Loucy (cell line): ENCODE results near the gene MAN1C1.

Experiments
- H2AFZ ChIP-seq: fragments of 200-600 bp; sonication (generic); 2 replicates; pipeline ENCODE4 v1.6.0; 2016; ENCODE audit warnings: antibody characterized with exemption, mild to moderate bottlenecking, low read length, moderate library complexity
- H3F3A ChIP-seq: fragments of 200-600 bp; 2 replicates; pipeline ENCODE4 v1.6.0; 2016; ENCODE audit warnings: antibody characterized with exemption, low read depth, mild to moderate bottlenecking
- H3K27me3 ChIP-seq: fragments of 200-600 bp; sonication (generic); 2 replicates; pipeline ENCODE4 v1.6.1; 2014; ENCODE audit warnings: low read length, mild to moderate bottlenecking; ENCODE audit not compliant: insufficient read depth, poor library complexity, severe bottlenecking
- H3K36me3 ChIP-seq: fragments of 200-600 bp; sonication (generic); 2 replicates; pipeline ENCODE4 v1.6.1; 2016; ENCODE audit warnings: low read length; ENCODE audit not compliant: insufficient read depth
- H3K4me1 ChIP-seq: fragments of 200-600 bp; sonication (generic); 2 replicates; pipeline ENCODE4 v1.5.1; 2014; ENCODE audit warnings: low read length, mild to moderate bottlenecking; ENCODE audit not compliant: insufficient read depth, poor library complexity, severe bottlenecking
- H3K4me2 ChIP-seq: fragments of 200-600 bp; sonication (generic); 2 replicates; pipeline ENCODE4 v1.6.0; 2014; ENCODE audit warnings: antibody characterized with exemption, low read length, low read depth, mild to moderate bottlenecking; ENCODE audit not compliant: poor library complexity, severe bottlenecking
- H3K4me3 ChIP-seq: fragments of 200-600 bp; sonication (generic); 2 replicates; pipeline ENCODE4 v1.5.1; 2014; ENCODE audit warnings: low read length, mild to moderate bottlenecking, mixed read lengths; ENCODE audit not compliant: poor library complexity, severe bottlenecking
- H3K79me2 ChIP-seq: fragments of 200-600 bp; sonication (generic); 2 replicates; pipeline ENCODE4 v1.6.1; 2014; ENCODE audit warnings: low read length; ENCODE audit not compliant: insufficient read depth
- H3K9ac ChIP-seq: fragments of 200-600 bp; sonication (generic); 2 replicates; pipeline ENCODE4 v1.6.0; 2014; ENCODE audit warnings: mild to moderate bottlenecking, low read depth, low read length, moderate library complexity; ENCODE audit not compliant: poor library complexity, severe bottlenecking
- H3K9me2 ChIP-seq: fragments of 200-600 bp; sonication (generic); replicated peaks from 2 replicates; pipeline ENCODE4 v1.6.1; 2016; ENCODE audit warnings: low read depth, low read length, mixed read lengths
- H3K9me3 ChIP-seq: fragments of 200-600 bp; sonication (generic); 2 replicates; pipeline ENCODE4 v1.6.1; 2014; ENCODE audit warnings: mild to moderate bottlenecking, antibody characterized with exemption, low read length, low read depth; ENCODE audit not compliant: insufficient read depth
- H4K20me1 ChIP-seq: fragments of 200-600 bp; sonication (generic); 2 replicates; pipeline ENCODE4 v1.6.0; 2014; ENCODE audit warnings: antibody characterized with exemption, low read length, mild to moderate bottlenecking; ENCODE audit not compliant: insufficient read depth, poor library complexity, severe bottlenecking
- EZH2phosphoT487 ChIP-seq: fragments of 200-600 bp; IDR thresholded peaks from 2 replicates; pipeline ENCODE4 v1.6.1; 2018; ENCODE audit warnings: antibody characterized with exemption, mild to moderate bottlenecking, moderate library complexity, borderline replicate concordance
- TF ChIP-seq, protein P1 (sequence below): fragments of 200-600 bp; sonication (generic); conservative IDR thresholded peaks from 2 replicates; pipeline ENCODE4 v1.5.1; 2014; ENCODE audit warnings: mild to moderate bottlenecking, antibody characterized with exemption, low read length

Gene MAN1C1

DNA sequence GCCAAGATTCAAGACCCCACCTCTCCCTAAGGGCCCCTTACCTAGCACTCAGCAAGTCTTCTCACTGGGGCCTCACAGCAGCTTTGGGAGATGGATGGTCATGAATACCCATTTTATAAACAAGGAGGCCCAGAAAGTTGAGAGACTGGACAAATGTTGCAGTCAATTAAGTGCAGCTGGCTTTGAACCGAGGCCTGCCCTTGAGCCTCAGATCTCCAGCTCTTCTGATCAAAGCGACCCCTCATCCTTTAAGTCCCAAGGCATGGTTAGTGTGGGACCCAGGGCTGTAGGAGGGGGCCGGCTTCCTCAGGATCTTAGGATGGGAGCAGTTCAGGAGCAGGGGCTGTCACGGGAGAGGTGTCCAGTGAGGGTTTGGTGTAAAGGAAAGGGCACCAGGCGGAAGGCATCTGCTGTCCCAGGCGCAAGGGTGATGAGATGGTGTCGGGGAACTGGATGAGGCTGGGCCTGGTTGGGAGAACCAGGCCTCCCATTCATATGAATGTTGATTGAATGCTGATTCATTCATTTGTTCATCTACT lies 198.0 kb downstream of the MAN1C1 start:
- no peak overlapping the region for H3K4me2 ChIP-seq

GRCh38 chr1:25815208-25816111 lies 198.9 kb downstream of the MAN1C1 start:
- TF ChIP-seq, protein P1, sequence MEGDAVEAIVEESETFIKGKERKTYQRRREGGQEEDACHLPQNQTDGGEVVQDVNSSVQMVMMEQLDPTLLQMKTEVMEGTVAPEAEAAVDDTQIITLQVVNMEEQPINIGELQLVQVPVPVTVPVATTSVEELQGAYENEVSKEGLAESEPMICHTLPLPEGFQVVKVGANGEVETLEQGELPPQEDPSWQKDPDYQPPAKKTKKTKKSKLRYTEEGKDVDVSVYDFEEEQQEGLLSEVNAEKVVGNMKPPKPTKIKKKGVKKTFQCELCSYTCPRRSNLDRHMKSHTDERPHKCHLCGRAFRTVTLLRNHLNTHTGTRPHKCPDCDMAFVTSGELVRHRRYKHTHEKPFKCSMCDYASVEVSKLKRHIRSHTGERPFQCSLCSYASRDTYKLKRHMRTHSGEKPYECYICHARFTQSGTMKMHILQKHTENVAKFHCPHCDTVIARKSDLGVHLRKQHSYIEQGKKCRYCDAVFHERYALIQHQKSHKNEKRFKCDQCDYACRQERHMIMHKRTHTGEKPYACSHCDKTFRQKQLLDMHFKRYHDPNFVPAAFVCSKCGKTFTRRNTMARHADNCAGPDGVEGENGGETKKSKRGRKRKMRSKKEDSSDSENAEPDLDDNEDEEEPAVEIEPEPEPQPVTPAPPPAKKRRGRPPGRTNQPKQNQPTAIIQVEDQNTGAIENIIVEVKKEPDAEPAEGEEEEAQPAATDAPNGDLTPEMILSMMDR: no peak
- no peak for TF ChIP-seq EZH2phosphoT487
- peaks cover 5% of the 10 kb centered on the region for H4K20me1 ChIP-seq
- no peak overlapping the region for H2AFZ ChIP-seq
- peaks cover 11% of the 10 kb centered on the region; the same call in 1 of the 2 replicates for H3K79me2 ChIP-seq
- no peaks in the 10 kb centered on the region for H3K36me3 ChIP-seq
- no peaks in the 10 kb centered on the region for H3K9me2 ChIP-seq
- H3K27me3 ChIP-seq: no peaks in the 10 kb centered on the region
- peaks cover 15% of the 10 kb centered on the region for H3K4me1 ChIP-seq
- no peak overlapping the region for H3K4me3 ChIP-seq
- no peaks in the 10 kb centered on the region for H3F3A ChIP-seq
- no peaks in the 10 kb centered on the region for H3K9me3 ChIP-seq
- H3K9ac ChIP-seq: no peak overlapping the region
- H3K4me2 ChIP-seq: no peak overlapping the region

More for the DNA sequence above, 198.0 kb downstream of the MAN1C1 start:
- Histone ChIP-seq H3F3A (no peaks in the 10 kb centered on the region), H3K27me3 (no peaks in the 10 kb centered on the region), H3K9ac (no peak overlapping the region), H3K9me3 (no peaks in the 10 kb centered on the region), H4K20me1 (no peaks in the 10 kb centered on the region), H3K79me2 (0 out of 2 replicates have a peak, but pooled peaks cover 5% of the 10 kb centered on the region), H2AFZ (0 out of 2 replicates have a peak overlapping the region, but pooled peaks have one; percentile 51), H3K4me3 (no peak overlapping the region), H3K36me3 (no peaks in the 10 kb centered on the region), H3K4me1 (peaks cover 15% of the 10 kb centered on the region), H3K9me2 (no peaks in the 10 kb centered on the region)
- TF ChIP-seq, protein P1: no peak
- no peak for TF ChIP-seq EZH2phosphoT487

- Histone ChIP-seq H3K9me2 (no peaks in the 10 kb centered on the region), H3K79me2 (peaks cover 18% of the 10 kb centered on the region; the same call in 1 of the 2 replicates), H2AFZ (no peak overlapping the region), H4K20me1 (peaks cover 11% of the 10 kb centered on the region), H3K4me1 (peaks cover 20% of the 10 kb centered on the region), H3K4me3 (no peak overlapping the region), H3K4me2 (no peak overlapping the region), H3K9ac (no peak overlapping the region), H3K27me3 (no peaks in the 10 kb centered on the region), H3K9me3 (no peaks in the 10 kb centered on the region), H3F3A (no peaks in the 10 kb centered on the region), H3K36me3 (no peaks in the 10 kb centered on the region)
- TF ChIP-seq, protein P1: no peak
- TF ChIP-seq EZH2phosphoT487: no peak
Observed at GRCh38 chr1:25816112-25816718, 199.6 kb downstream of the MAN1C1 start.
